HG03175 (cell line): ENCODE data around the gene N4BP3.

Experiments used
- ATAC-seq: cut with Tn5 transposase; IDR thresholded peaks from one replicate; pipeline ENCODE4 v1.9.1; 2021; ENCODE audit warnings: mild to moderate bottlenecking, moderate library complexity; ENCODE audit not compliant: unreplicated experiment

Gene N4BP3

DNA sequence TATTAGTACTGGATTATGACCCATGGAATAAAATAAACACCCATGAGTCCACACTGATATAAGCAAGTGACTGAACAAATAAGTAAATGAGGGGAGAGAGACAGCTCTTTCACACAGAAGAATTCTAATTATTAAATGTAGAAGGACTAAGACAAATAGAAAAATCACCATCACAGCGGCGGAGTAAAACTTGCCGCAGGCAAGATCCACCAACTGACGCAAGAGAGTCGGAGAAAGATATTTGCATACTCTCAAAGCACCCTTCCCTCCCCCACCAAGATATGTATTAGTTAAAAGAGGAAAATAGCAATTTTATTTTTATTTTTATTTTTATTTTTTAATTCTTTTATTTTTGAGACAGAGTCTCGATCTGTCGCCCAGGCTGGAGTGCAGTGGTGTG lies 14.6 kb upstream of the N4BP3 start:
- ATAC-seq: no peak

DNA sequence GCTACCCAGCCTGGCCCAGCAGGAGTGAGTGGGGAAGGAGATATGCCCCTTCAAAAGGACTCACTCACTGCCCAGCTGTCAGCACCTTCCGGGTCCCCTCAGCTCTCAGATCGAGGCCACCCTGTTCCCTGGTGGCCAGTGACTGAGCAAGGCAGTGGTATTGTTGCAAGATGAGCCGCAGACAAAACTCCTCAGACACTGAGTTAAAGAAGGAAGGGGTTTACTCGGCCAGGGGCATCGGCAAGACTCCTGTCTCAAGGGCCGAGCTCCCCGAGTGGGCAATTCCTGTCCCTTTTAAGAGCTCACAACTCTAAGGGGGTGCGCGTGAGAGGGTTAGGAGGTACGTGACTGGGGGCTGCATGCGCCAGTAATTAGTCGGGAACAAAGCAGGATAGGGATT lies 9.7 kb upstream of the N4BP3 start:
- ATAC-seq: no peak

- no peak for ATAC-seq
Measured at GRCh38 chr5:178104492-178104891, 8.8 kb upstream of the N4BP3 start.

DNA sequence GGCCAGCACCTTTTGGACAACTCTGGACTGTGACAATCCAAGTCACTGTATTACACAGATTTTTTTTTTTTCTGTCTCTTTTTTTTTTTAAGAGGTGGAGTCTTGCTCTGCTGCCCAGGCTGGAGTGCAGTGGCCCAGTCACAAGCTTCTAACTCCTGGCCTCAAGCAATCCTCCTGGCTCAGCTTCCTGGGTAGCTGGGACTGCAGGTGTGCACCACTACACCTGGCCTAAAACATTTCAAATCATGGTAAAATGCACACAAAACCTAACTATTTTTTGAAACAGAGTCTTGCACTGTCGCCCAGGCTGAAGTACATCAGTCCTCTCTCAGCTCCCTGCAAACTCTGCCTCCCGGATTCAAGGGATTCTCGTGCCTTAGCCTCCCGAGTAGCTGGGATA lies 7.2 kb upstream of the N4BP3 start:
- ATAC-seq: no peak

GRCh38 chr5:178106556-178107239 lies 6.6 kb upstream of the N4BP3 start:
- ATAC-seq: peak; percentile 60

- ATAC-seq: no peak
Measured at GRCh38 chr5:178107756-178108310, 5.5 kb upstream of the N4BP3 start.

DNA sequence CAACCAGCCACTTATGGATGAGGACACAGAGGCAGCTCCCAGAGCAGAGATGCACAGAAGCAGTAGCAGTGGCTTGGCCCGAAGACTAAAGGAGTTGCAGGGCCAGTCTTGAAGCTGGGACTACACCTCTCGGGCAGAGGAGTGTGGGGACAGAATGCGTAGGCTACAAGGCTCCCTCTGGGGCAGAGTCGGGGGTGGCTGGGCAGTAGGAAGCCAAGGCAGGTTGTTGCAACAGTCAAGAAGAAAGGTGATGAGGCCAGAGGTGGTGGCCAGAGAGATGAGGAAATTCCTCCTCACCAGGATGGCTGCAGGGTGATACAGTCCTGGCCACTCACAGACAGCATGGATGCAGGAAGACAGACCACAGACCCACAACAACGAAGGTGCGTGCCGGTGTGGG lies 4.9 kb upstream of the N4BP3 start:
- no peak for ATAC-seq

- no peak for ATAC-seq
Measured at GRCh38 chr5:178108966-178109365, 4.4 kb upstream of the N4BP3 start.

GRCh38 chr5:178110511-178110910 lies 2.8 kb upstream of the N4BP3 start:
- no peak for ATAC-seq

DNA sequence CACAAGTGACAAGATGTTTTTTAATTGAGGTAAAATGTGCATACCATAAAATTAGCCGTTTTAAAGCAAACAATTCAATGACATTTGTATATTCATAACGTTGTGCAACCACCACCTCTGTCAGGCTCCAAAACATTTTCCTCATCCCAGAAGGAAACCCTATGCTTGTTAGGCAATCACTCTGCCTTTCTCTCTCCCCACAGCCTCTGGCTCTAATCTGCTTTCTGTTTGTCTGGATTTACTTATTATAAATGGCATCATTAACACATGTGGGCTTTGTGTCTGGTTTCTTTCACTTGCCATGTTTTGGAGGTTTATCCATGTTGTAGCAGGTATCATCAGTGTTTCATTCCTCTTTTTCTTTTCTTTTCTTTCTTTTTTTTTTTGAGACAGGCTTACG lies 1.4 kb upstream of the N4BP3 start:
- ATAC-seq: no peak

GRCh38 chr5:178112545-178112944 lies 787 bp upstream of the N4BP3 start:
- no peak for ATAC-seq

DNA sequence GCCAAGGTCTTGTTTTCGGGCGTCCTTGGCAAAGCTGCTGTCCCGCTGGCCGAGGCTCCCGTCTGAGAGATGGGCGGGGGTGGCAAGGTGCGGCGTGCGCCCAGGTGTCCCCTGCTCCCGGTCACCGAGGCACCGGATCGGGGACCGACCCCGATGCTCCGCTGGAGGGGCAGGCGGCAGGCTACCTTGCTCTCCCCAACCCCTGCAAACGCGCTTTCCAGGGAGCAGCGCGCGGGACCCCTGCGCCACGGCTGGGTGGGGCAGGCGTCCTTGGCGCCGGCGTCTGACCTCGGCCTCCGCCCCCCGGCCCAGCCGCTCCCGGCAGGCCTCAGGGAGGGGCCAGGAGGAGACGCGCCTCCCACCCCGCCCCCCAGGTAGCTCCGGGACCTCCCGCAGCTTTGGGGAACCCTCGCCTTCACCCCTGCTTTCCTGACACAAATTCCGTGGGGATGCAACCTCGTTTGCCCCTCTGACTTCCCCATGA lies 551 bp downstream of the N4BP3 start:
- peak; percentile 8 for ATAC-seq

GRCh38 chr5:178114325-178115135 lies 1.2 kb downstream of the N4BP3 start:
- ATAC-seq: no peak

- no peak for ATAC-seq
Measured at GRCh38 chr5:178115136-178115813, 1.9 kb downstream of the N4BP3 start.

DNA sequence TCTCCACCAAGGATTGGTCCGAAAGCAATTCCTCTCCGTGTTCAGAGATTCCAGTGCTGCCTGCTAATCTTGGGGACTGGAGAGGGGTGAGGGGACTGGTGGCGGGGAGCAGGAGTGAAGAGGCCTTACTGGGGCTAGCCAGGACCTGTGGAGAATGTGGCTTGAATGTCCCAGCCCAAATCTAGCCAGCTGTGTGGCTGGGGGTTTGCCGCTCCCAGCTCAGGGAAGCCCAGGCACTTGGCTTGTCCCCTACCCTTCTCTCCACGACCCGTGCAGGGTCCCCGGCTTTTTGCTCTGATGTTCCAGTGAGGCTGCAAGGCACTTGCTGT lies 2.4 kb downstream of the N4BP3 start:
- no peak for ATAC-seq

GRCh38 chr5:178116143-178116885 lies 3.0 kb downstream of the N4BP3 start:
- ATAC-seq: peak; percentile 26

DNA sequence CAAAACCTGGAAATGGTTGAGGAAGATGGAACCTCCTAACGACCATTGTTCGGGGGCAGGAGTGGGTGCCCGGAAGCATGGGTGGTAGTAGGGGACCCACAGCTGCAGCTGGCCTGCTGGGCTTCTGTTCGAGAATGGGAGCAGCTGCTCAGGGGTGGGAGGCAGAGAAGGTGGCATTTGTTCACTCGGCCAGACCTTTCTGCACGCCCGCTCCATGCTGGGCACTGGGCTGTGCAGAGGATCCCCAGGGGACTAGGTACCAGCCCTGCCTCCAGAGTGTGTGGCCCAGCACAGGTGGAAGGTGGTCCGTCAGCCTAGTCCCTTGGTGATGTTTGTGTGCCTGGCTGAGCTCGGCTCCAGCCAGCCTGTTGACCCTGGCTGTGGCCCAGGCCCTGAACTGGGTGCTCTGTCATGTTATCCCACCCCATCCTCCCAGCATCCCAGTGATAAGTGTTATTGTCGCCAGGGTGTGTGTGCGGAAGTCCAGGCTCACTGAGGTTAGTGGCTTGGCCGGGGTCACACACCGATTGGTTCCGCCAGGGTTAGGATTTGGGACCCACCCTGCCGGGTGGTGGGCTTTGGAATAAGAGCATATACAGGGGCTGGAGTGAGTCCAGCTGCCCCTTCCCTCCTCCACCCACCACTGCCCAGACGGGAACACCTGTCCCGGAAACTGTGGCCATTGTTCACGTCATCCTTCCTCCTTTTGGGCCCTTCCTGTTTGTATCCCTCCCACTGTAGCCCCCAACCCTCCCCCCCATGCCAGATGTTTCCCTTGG lies 4.8 kb downstream of the N4BP3 start:
- ATAC-seq: no peak

GRCh38 chr5:178119915-178120606 lies 6.7 kb downstream of the N4BP3 start:
- ATAC-seq: no peak

GRCh38 chr5:178120607-178121357 lies 7.5 kb downstream of the N4BP3 start:
- ATAC-seq: peak; percentile 88
